ENCODE data around the gene API5.

The API5 gene

DNA sequence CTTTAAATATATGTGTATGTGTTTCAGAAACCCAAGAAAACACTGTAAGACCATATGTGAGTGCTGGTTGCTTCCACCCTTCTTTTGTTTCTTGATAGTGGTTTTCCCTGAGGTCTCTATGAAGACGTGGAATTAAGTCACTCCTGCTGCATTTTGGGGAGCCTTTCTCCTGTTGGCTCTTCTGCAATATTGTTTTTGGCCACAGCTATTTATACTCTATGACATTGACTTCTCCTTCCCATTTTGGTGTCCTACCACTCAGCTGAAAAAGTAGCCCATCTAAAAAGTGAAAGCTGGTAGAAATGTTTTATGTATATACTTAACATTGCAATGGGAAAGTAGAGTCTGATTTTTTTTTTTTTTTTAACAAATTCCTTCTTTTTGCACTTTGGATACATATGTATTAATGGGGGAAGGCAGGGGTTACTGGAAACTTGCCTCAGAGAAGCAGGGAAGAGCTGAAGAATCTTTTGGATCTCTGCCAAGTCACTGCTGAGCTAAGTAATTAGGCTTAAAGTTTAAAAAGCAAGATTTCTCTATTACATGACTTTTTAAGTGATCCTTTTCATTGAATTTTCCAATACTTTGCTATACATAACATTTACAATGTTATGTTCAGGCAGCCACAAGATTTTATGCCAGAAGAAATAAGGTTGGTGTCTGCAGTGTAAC is 48.7 kb downstream of the API5 start:
- peak; percentile 72 for DNase-seq

DNA sequence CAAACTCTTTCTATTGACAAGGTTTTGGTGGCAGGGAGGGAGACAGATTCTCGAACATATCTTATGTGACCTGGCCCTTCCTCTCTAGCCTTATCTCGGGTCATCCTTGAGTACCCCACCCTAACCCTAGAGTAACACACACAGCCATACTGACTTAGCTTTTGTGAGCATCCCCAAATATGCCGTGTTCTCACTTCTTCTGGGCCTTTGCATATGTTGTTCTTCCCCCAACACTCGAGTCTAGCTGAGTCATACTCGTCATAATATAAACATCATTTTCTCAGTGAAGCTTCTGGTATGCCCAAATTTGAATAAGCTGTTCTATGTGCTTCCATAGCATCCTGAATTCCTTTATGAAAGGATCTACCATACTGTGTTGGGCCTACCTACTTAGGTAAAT is 54.9 kb downstream of the API5 start:
- DNase-seq, result peak; percentile 21

DNA sequence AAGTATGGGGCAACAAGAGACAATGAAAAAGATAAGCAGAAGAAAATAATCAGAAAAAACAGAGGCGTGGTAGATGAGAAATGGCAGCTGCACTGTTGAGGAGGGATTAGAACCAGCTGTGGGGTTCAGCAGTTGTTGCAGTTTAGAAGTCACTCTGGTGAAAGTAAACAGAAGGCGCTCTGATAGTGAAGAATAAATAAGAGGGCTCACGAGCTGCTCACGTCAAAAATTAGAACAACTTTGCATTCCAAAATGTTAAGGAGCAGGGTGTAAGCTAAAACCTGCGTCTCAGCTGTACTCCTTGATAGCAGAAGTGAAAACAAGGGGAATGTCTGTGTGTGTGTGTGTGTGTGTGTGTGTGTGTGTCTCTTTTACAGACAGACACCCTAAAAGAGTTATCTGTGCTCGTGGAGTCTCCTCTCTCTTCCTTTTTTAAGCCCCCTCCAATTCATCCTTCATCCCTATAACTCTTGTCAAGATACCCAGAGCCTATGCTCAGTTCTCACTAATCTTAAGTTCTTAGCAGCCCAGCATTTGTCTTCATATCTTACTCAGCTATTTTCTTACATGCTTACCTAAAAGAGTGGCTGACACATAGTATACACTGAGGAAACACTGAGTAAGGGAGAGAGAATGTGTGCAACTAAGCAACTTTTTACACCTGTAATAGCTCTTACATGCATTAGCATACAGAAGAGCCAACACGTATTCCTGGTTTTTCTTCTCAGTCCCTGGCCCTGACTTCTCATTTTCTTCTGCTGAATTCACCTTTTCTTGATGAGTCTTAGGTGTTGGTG is 55.8 kb downstream of the API5 start:
- no peak for DNase-seq

DNA sequence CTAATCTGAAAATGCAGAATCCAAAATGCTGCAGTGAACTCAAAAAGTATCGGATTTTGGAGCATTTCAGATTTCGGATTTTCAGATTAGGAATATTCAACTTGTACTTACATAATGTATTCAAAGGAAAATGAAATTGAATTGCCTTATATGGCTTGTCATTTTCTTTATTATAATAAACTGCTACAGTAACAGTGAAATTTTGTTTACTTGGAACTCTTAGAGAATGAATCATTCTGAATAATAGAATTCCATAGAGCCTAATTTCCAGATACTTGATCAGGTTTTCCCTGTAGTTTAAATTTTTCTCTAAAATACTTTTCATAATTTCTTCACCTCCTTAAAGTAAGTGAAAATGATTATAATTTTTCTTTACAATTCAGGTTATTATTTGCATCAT is 64.3 kb downstream of the API5 start:
- DNase-seq, result no peak

DNA sequence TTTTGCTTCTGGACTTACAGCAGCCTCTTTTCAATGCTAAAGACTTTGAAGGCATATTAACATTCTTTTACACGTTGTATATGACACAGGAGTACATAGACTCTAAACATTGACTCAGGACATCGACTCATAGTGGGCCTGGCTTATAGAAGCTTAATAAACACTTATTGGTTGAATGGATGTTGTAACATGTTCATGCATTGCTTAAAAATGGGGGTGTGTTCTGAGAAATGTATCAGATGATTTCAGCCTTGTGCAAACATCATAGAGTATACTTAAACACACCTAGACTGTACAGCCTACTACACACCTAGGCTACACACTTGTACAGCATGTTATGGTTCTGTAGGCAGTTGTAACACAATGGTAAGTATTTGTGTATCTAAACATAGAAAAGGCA is 64.8 kb downstream of the API5 start:
- no peak for DNase-seq

DNA sequence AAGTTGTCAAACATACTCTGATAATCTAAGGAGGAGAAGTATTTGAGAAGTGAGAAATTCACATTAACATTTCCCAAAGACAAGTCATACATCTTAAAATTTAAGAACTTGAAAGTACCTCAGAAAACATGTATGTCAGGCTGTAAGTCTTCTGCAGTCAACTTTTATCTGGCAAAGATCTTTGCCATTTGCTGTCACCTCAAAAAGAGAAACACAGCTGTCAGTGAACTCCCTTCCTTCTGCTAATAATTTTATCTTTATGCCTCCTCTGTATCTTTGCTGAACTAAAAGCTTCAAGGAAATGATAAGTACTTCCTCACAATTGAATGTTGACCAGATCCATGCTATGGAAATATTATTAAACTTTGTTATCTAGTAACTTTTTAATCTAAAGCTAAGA is 65.6 kb downstream of the API5 start:
- no peak for DNase-seq

DNA sequence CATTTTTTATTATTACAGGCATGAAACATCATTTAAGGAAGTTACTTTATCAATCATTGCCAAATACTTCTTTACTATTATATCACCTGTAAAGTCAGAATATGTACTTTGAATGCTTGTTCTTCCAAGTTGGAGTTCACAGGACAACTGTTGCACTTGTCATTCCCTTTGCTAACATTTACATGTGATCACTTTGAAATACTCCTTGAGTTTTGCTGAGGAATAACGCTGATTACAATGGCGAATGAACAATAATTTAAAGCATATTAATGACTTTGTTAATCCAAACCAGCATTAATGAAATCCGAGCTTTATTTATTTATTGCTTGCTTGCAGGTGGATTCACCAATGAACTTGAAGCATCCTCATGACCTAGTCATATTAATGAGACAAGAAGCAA is 67.1 kb downstream of the API5 start:
- DNase-seq, result no peak

DNA sequence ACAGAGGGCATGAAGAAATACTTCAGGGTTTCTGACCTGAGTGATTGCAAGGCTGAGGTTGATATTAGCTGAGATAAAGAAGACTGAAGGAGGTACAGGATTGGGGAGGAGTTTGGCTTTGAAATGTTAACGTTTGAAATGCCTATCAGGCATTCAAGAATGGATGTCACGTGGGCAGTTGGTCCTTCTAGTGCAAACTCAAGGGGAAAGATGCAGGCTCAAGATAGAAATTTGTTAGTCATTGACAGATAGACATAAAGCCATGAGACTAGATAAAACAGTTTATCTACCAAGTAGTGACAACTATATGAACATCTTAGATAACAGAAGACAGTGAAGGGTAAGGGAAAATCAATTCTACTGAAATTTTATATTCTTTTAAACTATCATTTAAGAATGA is 70.0 kb downstream of the API5 start:
- peak; percentile 53 for DNase-seq

DNA sequence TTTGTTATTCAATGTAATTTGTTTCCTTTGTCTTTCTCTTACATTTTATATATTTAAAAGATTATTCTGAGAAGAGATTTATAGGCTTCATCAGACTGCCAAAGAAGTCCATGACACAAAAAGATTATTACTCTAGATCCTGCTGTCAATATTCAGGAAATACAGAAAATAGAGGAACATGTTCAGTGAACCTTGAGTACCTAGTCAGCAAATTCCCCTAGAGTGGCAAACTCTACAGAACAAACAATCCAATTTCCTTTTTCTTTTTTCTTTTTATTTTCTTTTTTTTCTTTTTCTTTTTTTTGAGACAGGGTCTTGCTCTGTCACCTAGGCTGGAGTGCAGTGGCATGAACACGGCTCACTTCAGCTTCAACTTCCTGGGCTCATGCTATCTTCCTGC is 70.8 kb downstream of the API5 start:
- DNase-seq, result no peak

DNA sequence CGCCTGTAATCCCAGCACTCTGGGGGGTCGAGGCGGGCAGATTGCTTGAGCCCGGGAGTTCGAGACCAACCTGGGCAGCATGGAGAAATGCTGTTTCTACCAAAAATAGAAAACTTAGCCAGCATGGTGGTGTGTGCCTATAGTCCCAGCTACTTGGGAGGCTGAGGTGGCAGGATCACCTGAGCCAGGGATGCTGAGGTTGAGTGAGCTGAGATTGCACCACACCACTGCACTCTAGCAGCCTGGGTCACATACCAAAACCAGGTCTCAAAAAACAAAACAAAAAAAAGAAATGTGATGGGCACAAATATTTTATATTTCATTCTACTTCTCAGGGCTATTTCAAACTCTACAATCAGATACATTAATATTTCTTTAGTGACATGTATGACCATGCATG is 72.6 kb downstream of the API5 start:
- no peak for DNase-seq

DNA sequence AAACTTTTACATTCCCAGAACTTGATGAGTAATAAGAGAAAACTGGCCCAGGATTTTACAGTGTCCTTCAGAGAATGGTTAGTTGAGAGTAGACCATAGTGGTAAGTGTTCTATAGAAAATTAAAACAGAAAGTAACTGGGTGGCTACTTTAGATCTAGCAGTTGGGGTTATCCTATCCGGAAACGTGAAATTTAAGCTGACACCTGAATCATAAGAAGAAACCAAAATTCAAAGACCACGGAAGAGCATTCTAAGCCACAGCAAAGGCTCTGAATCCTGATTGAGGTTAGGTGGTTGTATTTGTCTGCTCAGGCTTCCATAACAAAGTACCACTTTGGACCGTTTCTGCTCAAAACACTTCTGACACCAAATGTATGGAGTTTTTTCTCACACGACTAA is 80.9 kb downstream of the API5 start:
- no peak for DNase-seq

DNA sequence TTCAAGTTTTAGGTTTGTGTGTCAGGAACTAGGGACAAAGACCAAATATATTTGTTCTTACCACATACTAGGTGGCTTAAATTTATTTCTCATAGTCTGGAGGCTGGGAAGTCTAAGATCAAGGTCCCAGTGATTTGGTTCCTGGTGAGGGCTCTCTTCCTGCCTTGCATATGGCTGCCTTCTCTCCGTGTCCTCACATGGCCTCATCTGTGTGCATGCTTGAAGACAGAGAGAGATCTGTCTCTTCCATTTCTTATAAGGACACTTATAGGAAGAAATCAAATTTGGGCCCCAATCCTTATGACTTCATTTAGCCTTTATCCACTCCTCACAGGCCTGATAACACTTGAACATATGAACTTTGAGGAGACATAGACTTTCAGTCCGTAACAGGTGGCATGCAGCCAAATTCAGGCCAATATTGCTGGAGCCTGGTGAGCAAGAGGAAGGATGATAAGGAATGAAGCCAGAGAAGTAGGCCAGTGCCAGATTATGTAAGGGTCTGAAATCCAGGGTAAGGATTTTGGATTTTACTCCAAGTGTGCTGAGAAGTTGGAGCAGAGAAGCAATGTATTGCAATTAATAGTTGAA is 82.1 kb downstream of the API5 start:
- DNase-seq, result peak; percentile 93

All from OCI-M1 (cell line).